ENCODE results near the gene PNP.
A peak's percentile ranks its signal among the peaks of the same experiment; 100 is the strongest.
"Not testable (repeated sequence)": the region's sequence is repeated elsewhere in the genome, so short reads cannot be mapped to it uniquely, and the experiment has no call there.

The PNP gene

DNA sequence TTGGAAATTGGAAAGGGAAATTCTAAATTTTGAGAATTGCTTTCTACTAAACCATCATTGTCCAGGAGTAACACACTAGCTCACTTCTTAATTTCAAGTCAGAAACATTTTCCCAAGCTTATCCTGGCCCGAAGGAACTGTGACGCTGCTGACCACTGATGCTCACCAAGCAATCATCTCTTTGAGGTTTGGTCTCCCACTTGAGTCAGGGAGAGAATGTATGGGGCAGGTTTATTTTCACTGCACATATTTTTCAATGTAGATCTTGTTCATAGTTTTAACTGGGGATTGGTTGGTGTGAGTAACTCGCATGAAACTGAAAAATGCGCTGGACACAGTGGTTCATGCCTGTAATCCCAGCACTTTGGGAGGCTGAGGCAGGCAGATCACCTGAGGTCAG, 23.3 kb downstream of the PNP start:
- no peak for DNase-seq (ENCODE audit: low spot score)

- no peak for DNase-seq (ENCODE audit: low spot score)
Observed at GRCh38 chr14:20493634-20494033, 24.4 kb downstream of the PNP start.

GRCh38 chr14:20494935-20495766, 25.9 kb downstream of the PNP start:
- peak; percentile 48 for DNase-seq (ENCODE audit: low spot score)

DNA sequence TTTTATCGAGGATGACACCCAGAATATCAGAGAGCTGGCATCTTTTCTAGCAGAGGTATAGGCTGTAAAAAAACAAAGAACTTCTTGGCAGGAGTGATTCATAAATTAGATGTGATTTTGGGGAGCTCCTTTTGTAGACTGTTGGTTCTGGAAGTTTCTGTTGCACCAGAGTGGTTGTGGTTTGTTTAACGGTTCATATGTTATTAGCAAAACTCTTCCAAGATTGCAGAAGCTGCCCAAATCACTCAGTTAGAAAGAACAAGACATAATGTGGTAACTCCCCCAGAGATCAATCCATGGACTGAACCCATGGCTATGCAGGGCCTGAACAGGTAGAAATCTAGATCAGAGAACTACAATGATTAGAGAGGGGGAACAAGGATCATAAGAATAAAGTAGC, 29.4 kb downstream of the PNP start:
- no peak for DNase-seq (ENCODE audit: low spot score)

DNA sequence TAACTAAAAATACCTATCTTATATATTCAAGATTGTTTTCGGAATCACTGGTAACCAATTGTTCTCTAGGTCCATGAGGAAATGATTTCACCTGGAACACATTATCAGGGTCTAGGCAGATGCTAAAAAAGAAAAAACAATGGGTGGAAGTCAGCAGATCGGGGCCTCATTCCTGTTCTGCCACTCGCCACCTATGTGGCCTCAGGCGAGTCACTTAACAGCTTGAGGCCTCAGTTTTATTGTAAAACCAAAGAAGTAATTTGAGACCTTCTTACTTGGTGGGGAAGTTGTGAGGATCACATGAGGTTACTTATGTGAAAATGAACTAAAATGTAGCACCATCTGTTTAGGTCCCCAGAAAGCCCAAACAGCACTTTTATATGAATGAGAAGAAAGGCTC, 29.9 kb downstream of the PNP start:
- DNase-seq (ENCODE audit: low spot score): no peak

DNA sequence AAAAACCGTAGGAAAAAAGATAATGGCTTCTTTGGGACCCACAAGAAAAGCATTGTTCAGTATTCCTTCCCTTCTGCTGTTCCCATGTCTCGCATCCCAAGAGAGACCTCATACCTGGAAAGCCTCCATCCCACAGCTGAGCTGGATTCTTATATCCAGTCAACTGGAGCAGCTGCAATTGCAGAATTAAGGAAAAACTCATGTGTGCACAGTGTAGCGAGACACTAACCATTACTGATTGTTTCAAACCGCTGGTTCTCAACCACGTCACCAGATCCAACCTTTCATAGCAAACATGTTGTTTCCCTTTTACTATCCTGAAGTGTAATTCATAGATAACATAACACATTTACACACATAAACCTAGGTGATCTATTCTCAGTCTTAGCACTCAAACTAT, 30.7 kb downstream of the PNP start:
- DNase-seq (ENCODE audit: low spot score): no peak

DNA sequence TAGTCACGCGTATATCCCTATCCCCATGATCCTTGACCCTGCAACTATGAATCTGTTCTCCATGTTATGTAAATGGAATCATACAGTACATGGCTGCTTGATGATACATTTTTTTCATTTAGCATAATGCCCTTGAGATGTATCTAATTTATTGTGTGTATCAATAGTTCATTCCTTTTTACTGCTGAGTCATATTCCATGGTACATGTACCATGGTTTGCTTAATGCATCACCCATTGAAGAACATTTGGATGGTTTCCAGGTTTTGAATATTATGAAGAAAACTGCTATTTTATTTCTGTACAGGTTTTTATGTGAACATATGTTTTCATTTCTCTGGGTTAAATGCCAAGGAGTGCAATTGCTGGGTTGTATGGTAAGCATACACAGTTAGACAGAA, 32.1 kb downstream of the PNP start:
- no peak for DNase-seq (ENCODE audit: low spot score)

DNA sequence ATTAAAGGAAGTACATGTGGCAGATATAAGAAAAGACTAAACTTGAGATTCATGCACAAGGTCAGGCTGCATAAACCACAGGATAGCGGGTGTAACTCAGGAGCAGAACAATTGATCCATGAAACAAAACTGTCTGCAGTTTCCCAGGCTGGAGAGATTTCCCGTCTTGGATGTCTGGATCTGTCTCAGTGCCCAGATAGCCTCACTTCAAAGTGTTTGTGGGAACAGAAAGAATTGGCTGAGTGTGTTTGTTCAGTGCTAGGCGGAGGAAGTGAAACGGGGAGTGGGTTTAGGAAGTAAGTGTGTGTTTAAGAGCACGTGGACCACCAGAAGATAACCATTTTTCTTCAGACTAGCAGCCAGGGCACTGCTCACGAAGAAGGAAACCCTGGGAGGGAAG, 34.7 kb downstream of the PNP start:
- no peak for DNase-seq (ENCODE audit: low spot score)

DNA sequence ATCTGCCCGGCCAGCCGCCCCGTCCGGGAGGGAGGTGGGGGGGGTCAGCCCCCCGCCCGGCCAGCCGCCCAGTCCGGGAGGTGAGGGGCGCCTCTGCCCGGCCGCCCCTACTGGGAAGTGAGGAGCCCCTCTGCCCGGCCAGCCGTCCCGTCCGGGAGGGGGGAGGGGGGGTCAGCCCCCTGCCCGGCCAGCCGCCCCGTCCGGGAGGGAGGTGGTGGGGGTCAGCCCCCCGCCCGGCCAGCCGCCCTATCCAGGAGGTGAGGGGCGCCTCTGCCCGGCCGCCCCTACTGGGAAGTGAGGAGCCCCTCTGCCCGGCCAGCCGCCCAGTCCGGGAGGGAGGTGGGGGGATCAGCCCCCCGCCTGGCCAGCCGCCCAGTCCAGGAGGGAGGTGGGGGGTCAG, 37.1 kb downstream of the PNP start:
- not testable (repeated sequence) for DNase-seq (ENCODE audit: low spot score)

DNA sequence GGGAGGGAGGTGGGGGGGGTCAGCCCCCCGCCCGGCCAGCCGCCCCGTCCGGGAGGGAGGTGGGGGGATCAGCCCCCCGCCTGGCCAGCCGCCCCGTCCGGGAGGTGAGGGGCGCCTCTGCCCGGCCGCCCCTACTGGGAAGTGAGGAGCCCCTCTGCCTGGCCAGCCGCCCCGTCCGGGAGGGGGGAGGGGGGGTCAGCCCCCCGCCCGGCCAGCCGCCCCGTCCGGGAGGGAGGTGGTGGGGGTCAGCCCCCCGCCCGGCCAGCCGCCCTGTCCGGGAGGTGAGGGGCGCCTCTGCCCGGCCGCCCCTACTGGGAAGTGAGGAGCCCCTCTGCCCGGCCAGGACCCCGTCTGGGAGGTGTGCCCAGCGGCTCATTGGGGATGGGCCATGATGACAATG, 37.5 kb downstream of the PNP start:
- not testable (repeated sequence) for DNase-seq (ENCODE audit: low spot score)

GRCh38 chr14:20507537-20507936, 38.3 kb downstream of the PNP start:
- not testable (repeated sequence) for DNase-seq (ENCODE audit: low spot score)

DNA sequence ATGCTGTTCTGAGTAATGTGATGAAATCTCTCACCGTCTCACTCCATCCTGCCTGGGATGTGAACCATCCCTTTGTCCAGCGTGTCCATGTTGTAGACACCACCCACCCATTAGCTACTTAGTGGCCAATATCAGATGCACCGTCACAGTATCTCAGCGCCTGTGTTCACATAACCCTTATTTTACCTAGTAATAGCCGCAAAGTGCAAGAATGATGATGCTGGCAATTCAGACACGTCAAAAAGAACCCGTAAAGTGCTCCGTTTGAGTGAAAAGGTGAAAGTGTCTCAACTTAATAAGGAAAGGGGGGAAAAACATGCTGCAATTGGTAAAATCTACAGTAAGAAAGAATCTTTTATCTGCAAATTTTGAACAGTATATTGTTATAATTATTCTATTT, 39.2 kb downstream of the PNP start:
- DNase-seq (ENCODE audit: low spot score): no peak

DNA sequence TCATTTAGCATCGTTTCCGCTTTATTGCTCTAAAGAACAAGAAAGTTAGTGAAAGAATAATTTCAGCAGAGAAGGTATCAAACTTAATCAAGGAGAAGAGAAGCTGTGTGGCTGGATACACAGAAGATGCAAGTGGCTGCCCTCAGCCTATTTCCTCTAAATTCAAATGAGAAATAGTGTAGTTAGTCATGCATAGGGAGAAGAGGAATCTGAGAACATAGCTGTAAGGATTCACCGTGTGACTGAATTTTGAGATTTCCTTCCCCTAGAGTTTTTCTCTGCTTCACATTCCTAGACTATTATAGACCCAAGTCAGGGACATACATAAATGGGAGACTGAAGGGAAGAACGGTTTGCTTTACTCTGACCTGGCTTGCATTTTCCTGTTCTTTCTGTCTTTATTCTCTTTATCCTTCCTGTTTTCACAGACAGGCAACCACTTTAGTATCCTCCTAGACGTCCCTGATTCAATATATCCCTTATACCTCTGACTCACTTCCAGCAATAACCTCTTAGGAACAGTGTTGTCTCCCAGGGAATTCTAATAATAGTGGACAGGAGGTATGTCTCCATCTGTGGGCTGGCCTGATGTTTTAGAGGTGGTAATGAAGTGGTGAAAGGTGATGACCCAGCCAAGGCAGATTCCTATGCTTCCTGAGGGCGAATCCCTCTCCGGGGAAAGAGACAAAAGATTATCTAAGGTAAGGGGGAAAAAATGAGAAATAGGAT, 43.1 kb downstream of the PNP start:
- no peak for DNase-seq (ENCODE audit: low spot score)

GRCh38 chr14:20515846-20516245, 46.6 kb downstream of the PNP start:
- no peak for DNase-seq (ENCODE audit: low spot score)

DNA sequence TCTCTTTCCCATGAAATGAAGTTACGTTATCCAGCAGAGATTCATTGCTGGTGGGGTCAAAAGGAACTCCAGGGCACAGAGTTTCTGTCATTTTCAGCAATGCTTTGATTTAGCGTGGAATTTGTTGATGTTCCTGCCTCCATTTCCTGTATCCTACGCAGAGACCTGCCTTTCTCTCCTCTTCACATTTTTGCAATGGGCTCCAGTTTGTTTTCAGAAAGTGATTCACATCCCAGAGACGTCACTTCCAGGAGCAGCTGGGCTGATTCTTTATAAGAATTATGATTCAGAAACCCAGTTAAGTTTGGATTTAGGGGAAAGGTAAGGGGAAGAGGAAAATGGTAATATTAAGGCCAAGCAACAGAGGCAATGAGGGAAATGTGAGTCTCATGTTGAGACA, 47.7 kb downstream of the PNP start:
- DNase-seq (ENCODE audit: low spot score): no peak

DNA sequence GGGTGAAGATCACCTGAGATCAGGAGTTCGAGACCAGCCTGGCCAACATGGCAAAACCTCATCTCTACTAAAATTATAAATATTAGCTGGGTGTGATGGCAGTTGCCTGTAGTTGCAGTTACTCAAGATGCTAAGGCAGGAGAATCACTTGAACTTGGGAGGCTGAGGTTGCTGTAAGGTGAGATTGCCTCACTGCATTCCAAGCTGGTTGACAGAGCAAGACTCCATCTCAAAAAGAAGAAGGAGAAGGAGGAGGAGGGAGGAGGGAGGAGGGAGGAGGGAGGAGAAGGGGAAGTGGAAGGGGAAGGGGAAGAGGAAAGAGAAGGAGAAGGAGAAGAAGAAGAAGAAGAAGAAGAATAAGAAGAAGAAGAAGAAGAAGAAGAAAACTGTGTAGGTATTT, 53.1 kb downstream of the PNP start:
- DNase-seq (ENCODE audit: low spot score): no peak

- DNase-seq (ENCODE audit: low spot score): no peak
Observed at GRCh38 chr14:20524027-20524426, 54.8 kb downstream of the PNP start.
